HEK293 (cell line): ENCODE results near the gene PNCK.

ENCODE experiments used
- CTCF ChIA-PET: fragments of 350-600 bp; formaldehyde crosslinking; extraction: SDS; loops from one replicate; lab custom pipeline; 2021; ENCODE audit warnings: antibody characterized with exemption; lab: Yijun Ruan, JAX
- POLR2A ChIA-PET: fragments of 300-600 bp; formaldehyde crosslinking; extraction: SDS; loops from one replicate; lab custom pipeline; 2020; ENCODE audit warnings: antibody characterized with exemption, inconsistent platforms; lab: Yijun Ruan, JAX
- H3K27ac ChIP-seq: fragments of 200-500 bp; sonication (Bioruptor generic); 2 replicates; pipeline ENCODE4 v1.5.1; 2014; ENCODE audit warnings: low read depth, low read length, control low read depth, inconsistent platforms; ENCODE audit errors: extremely low read depth
- H3K36me3 ChIP-seq, 2 experiments: fragments of 200-500 bp in 1 of 2; sonication (Bioruptor generic) in 1 of 2; 1 replicate in 1 of 2; 2 replicates in 1 of 2; pipeline ENCODE4 v1.5.1; 2014 to 2017; ENCODE audit warnings: inconsistent platforms in 2 of 2, low read length in 2 of 2; ENCODE audit not compliant: control insufficient read depth in 2 of 2, insufficient read depth in 1 of 2
- H3K4me1 ChIP-seq: fragments of 200-500 bp; sonication (Bioruptor generic); 2 replicates; pipeline ENCODE4 v1.5.1; 2014; ENCODE audit warnings: mild to moderate bottlenecking, low read length, inconsistent platforms; ENCODE audit not compliant: control insufficient read depth, insufficient read depth
- H3K4me3 ChIP-seq: 2 replicates; pipeline ENCODE4 v1.5.1; 2011; ENCODE audit warnings: low read depth, mild to moderate bottlenecking, control low read depth, low read length, moderate library complexity
- H3K9me3 ChIP-seq: fragments of 200-500 bp; sonication (Bioruptor generic); 2 replicates; pipeline ENCODE4 v1.5.1; 2014; ENCODE audit warnings: low read depth, low read length, inconsistent platforms; ENCODE audit not compliant: control insufficient read depth, insufficient read depth
- HOXA7 ChIP-seq: sonication (generic); formaldehyde crosslinking; IDR thresholded peaks from 2 replicates; pipeline ENCODE4 v1.8.1; 2022; ENCODE audit warnings: missing genetic modification reagents, borderline replicate concordance
- REST ChIP-seq: fragments of 450-650 bp; formaldehyde crosslinking; IDR thresholded peaks from 2 replicates; pipeline ENCODE4 v1.5.1; 2016; ENCODE audit warnings: missing biosample characterization, missing genetic modification characterization
- ZBTB49 ChIP-seq: fragments of 450-650 bp; formaldehyde crosslinking; IDR thresholded peaks from 2 replicates; pipeline ENCODE4 v1.5.1; 2016; ENCODE audit warnings: missing biosample characterization, missing genetic modification characterization, low read depth
- ZNF133 ChIP-seq: fragments of 450-650 bp; formaldehyde crosslinking; IDR thresholded peaks from 2 replicates; pipeline ENCODE4 v1.5.1; 2016; ENCODE audit warnings: missing biosample characterization, missing genetic modification characterization
- ZNF146 ChIP-seq: fragments of 450-650 bp; formaldehyde crosslinking; IDR thresholded peaks from 2 replicates; pipeline ENCODE4 v1.5.1; 2016; ENCODE audit warnings: missing biosample characterization, missing genetic modification characterization
- ZNF16 ChIP-seq: fragments of 450-650 bp; formaldehyde crosslinking; IDR thresholded peaks from 2 replicates; pipeline ENCODE4 v1.5.1; 2016; ENCODE audit warnings: low read depth, missing biosample characterization, missing genetic modification characterization
- ZNF214 ChIP-seq: fragments of 450-650 bp; formaldehyde crosslinking; IDR thresholded peaks from 2 replicates; pipeline ENCODE4 v1.5.1; 2017; ENCODE audit warnings: missing biosample characterization, mild to moderate bottlenecking, missing genetic modification characterization, borderline replicate concordance
- ZNF394 ChIP-seq: fragments of 450-650 bp; formaldehyde crosslinking; IDR thresholded peaks from 2 replicates; pipeline ENCODE4 v1.5.1; 2016; ENCODE audit warnings: missing biosample characterization, missing genetic modification characterization, mild to moderate bottlenecking, moderate library complexity, borderline replicate concordance
- ZNF416 ChIP-seq: fragments of 450-650 bp; formaldehyde crosslinking; IDR thresholded peaks from 2 replicates; pipeline ENCODE4 v1.5.1; 2016; ENCODE audit warnings: missing biosample characterization, missing genetic modification characterization
- ZNF449 ChIP-seq: fragments of 450-650 bp; formaldehyde crosslinking; IDR thresholded peaks from 2 replicates; pipeline ENCODE4 v1.5.1; 2017; ENCODE audit warnings: missing biosample characterization, mild to moderate bottlenecking, missing genetic modification characterization, moderate library complexity
- ZNF518A ChIP-seq: fragments of 450-650 bp; formaldehyde crosslinking; conservative IDR thresholded peaks from 2 replicates; pipeline ENCODE4 v1.5.1; 2016; ENCODE audit warnings: low read depth, missing biosample characterization, missing genetic modification characterization
- ZNF529 ChIP-seq: fragments of 450-650 bp; formaldehyde crosslinking; IDR thresholded peaks from 2 replicates; pipeline ENCODE4 v1.5.1; 2017; ENCODE audit warnings: missing genetic modification characterization, missing biosample characterization; ENCODE audit not compliant: insufficient replicate concordance
- ZNF610 ChIP-seq: fragments of 450-650 bp; formaldehyde crosslinking; IDR thresholded peaks from 2 replicates; pipeline ENCODE4 v1.5.1; 2016; ENCODE audit warnings: missing biosample characterization, missing genetic modification characterization, borderline replicate concordance
- ZNF621 ChIP-seq: fragments of 450-650 bp; formaldehyde crosslinking; IDR thresholded peaks from 2 replicates; pipeline ENCODE4 v1.5.1; 2017; ENCODE audit warnings: missing biosample characterization, missing genetic modification characterization
- ZNF704 ChIP-seq: fragments of 450-650 bp; formaldehyde crosslinking; IDR thresholded peaks from 2 replicates; pipeline ENCODE4 v1.5.1; 2016; ENCODE audit warnings: missing biosample characterization, missing genetic modification characterization
- ZNF768 ChIP-seq: fragments of 450-650 bp; formaldehyde crosslinking; IDR thresholded peaks from 2 replicates; pipeline ENCODE4 v1.5.1; 2018; ENCODE audit warnings: missing biosample characterization, mild to moderate bottlenecking, missing genetic modification characterization

The PNCK gene

GRCh38 chrX:153638041-153638371, 35.6 kb downstream of the PNCK start:
- Histone ChIP-seq H3K4me3 (no peak overlapping the region), H3K9me3 (no peaks in the 10 kb centered on the region), H3K36me3 (no peaks in the 10 kb centered on the region), H3K4me1 (peaks cover 3% of the 10 kb centered on the region; the same call in 1 of the 2 replicates), H3K27ac (no peak overlapping the region)
- POLR2A ChIA-PET: no interaction called here
- TF ChIP-seq ZNF133: no peak
- no peak for TF ChIP-seq ZNF416 (tag by site-specific recombination)
- no peak for TF ChIP-seq ZNF518A
- TF ChIP-seq ZNF621 (tag by site-specific recombination): no peak
- TF ChIP-seq, all 188 proteins: peak for 0
- CTCF ChIA-PET: interaction anchor here (0.9 to 3.0 kb wide), 4 partner anchors 8 to 29 kb away, joined by 3 to 21 read pairs (median 3); no protein-coding TSS in a partner anchor

- CTCF ChIA-PET: interaction anchor here (0.9 to 3.0 kb wide), 13 partner anchors 8 to 82 kb away, joined by 3 to 21 read pairs (median 6); partner anchors contain the start of gene CCNQ
- Histone ChIP-seq H3K27ac (no peak overlapping the region), H3K36me3 (no peaks in the 10 kb centered on the region), H3K9me3 (no peaks in the 10 kb centered on the region), H3K4me3 (no peak overlapping the region), H3K4me1 (no peaks in the 10 kb centered on the region)
- POLR2A ChIA-PET: no interaction called here
- TF ChIP-seq HOXA7 (CRISPR knock-in tag) (no peak), ZBTB49 (tag by site-specific recombination) (no peak), ZNF610 (tag by site-specific recombination) (no peak), ZNF704 (tag by site-specific recombination) (no peak), ZNF449 (tag by site-specific recombination) (no peak), ZNF768 (no peak), ZNF146 (no peak), REST (tag by site-specific recombination) (no peak), ZNF529 (tag by site-specific recombination) (no peak), ZNF394 (tag by site-specific recombination) (no peak), ZNF214 (tag by site-specific recombination) (no peak), ZNF16 (tag by site-specific recombination) (no peak)
These were observed 36.2 kb downstream of the PNCK start for GRCh38 chrX:153637121-153638040.
